ENCODE measurements around the gene PPP1CB.

DNA sequence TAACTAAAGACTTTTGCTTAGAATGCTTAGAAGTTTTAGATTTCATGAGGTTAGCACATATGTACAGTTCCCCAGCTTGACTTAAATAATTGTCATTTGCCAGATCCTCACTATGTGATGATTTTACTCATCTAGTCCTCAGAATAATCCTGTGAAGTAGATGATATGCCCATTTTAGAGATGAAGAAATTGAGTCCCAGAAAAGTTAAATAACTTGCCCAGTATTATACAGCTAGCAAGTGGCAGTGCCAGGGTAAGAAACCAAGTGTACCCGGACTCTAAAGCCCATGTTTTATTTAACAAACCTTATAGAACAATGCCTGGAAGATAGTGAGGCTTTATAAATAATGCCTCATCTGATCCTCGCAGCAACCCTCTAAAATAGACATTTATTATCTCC is 87.3 kb downstream of the PPP1CB start:
- TF ChIP-seq, protein P1, sequence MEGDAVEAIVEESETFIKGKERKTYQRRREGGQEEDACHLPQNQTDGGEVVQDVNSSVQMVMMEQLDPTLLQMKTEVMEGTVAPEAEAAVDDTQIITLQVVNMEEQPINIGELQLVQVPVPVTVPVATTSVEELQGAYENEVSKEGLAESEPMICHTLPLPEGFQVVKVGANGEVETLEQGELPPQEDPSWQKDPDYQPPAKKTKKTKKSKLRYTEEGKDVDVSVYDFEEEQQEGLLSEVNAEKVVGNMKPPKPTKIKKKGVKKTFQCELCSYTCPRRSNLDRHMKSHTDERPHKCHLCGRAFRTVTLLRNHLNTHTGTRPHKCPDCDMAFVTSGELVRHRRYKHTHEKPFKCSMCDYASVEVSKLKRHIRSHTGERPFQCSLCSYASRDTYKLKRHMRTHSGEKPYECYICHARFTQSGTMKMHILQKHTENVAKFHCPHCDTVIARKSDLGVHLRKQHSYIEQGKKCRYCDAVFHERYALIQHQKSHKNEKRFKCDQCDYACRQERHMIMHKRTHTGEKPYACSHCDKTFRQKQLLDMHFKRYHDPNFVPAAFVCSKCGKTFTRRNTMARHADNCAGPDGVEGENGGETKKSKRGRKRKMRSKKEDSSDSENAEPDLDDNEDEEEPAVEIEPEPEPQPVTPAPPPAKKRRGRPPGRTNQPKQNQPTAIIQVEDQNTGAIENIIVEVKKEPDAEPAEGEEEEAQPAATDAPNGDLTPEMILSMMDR (IDR thresholded peaks at IDR 0.05), result no peak
- no peak for TF ChIP-seq POLR2A (IDR thresholded peaks at IDR 0.05)
- TF ChIP-seq POLR2AphosphoS5 (IDR thresholded peaks at IDR 0.05), result no peak
